GM23338 (cell line): ENCODE measurements around the gene CPSF3. TPM values are rescaled to one million over a fixed set of nuclear protein-coding genes. Genes with fewer than 3 reads are reported as not detected.

Source experiments
- ATAC-seq: fragments of 200-7000 bp; cut with Tn5 transposase; 3 replicates; pipeline ENCODE4 v1.9.1; 2020
- DNase-seq: peaks from one replicate; pipeline ENCODE4 v3.0.0-alpha.2; 2015; ENCODE audit warnings: low spot score
- H2AFZ ChIP-seq: fragments of 200-600 bp; sonication (generic); 2 replicates; pipeline ENCODE4 v1.8.0; 2016; ENCODE audit warnings: antibody characterized with exemption, mild to moderate bottlenecking, moderate library complexity
- H3F3A ChIP-seq: fragments of 200-600 bp; sonication (generic); replicated peaks from 2 replicates; pipeline ENCODE4 v1.8.0; 2017; ENCODE audit warnings: antibody characterized with exemption, mixed run types, low read depth
- H3K27ac ChIP-seq: fragments of 200-600 bp; sonication (generic); 2 replicates; pipeline ENCODE4 v1.6.1; 2016; ENCODE audit warnings: low read depth
- H3K27me3 ChIP-seq: fragments of 200-600 bp; sonication (generic); 2 replicates; pipeline ENCODE4 v1.8.0; 2016; ENCODE audit warnings: mild to moderate bottlenecking, mixed run types, moderate library complexity; ENCODE audit not compliant: insufficient read depth
- H3K36me3 ChIP-seq: fragments of 200-600 bp; sonication (generic); 2 replicates; pipeline ENCODE4 v1.8.0; 2016; ENCODE audit warnings: mild to moderate bottlenecking; ENCODE audit not compliant: insufficient read depth
- H3K4me1 ChIP-seq: fragments of 200-600 bp; sonication (generic); 2 replicates; pipeline ENCODE4 v1.8.0; 2016; ENCODE audit warnings: mild to moderate bottlenecking, moderate library complexity; ENCODE audit not compliant: insufficient read depth
- H3K4me2 ChIP-seq: fragments of 200-600 bp; sonication (generic); 2 replicates; pipeline ENCODE4 v1.7.1; 2017; ENCODE audit warnings: mixed run types
- H3K4me3 ChIP-seq: fragments of 200-600 bp; sonication (generic); 2 replicates; pipeline ENCODE4 v1.6.1; 2016; ENCODE audit warnings: mixed run types
- H3K79me2 ChIP-seq: fragments of 200-600 bp; sonication (generic); replicated peaks from 2 replicates; pipeline ENCODE4 v1.8.0; 2017; ENCODE audit warnings: mild to moderate bottlenecking; ENCODE audit not compliant: insufficient read depth
- H3K9me2 ChIP-seq: fragments of 200-600 bp; sonication (generic); 2 replicates; pipeline ENCODE4 v1.8.0; 2017; ENCODE audit not compliant: insufficient read depth
- H4K20me1 ChIP-seq: fragments of 200-600 bp; sonication (generic); replicated peaks from 2 replicates; pipeline ENCODE4 v1.8.0; 2017; ENCODE audit warnings: mild to moderate bottlenecking; ENCODE audit not compliant: insufficient read depth
- H3K27ac Mint-ChIP-seq: 2 replicates; pipeline ENCODE4 v1.8.0; 2020; ENCODE audit warnings: inconsistent platforms, mild to moderate bottlenecking, moderate library complexity, mixed read lengths
- H3K27me3 Mint-ChIP-seq: 3 replicates; pipeline ENCODE4 v1.8.0; 2022; ENCODE audit warnings: low read depth, mild to moderate bottlenecking, moderate library complexity, mixed read lengths, inconsistent platforms; ENCODE audit not compliant: insufficient read depth, poor library complexity
- H3K36me3 Mint-ChIP-seq: 3 replicates; pipeline ENCODE4 v1.8.0; 2021; ENCODE audit warnings: low read depth, mild to moderate bottlenecking, inconsistent platforms, moderate library complexity, mixed read lengths
- H3K4me1 Mint-ChIP-seq: 3 replicates; pipeline ENCODE4 v1.8.0; 2020; ENCODE audit warnings: mild to moderate bottlenecking, inconsistent platforms, mixed read lengths
- H3K4me3 Mint-ChIP-seq: 3 replicates; pipeline ENCODE4 v1.8.0; 2021; ENCODE audit warnings: moderate library complexity, mild to moderate bottlenecking, inconsistent platforms, mixed read lengths
- H3K9me3 Mint-ChIP-seq: 3 replicates; pipeline ENCODE4 v1.8.0; 2020; ENCODE audit warnings: moderate library complexity, mild to moderate bottlenecking, inconsistent platforms, mixed read lengths
- CREB1 ChIP-seq: fragments of 250-450 bp; sonication (Bioruptor Pico); IDR thresholded peaks from 2 replicates; pipeline ENCODE4 v1.5.0; 2020; ENCODE audit warnings: low read depth, mild to moderate bottlenecking, moderate library complexity
- ETS1 ChIP-seq: IDR thresholded peaks from 2 replicates; pipeline ENCODE4 v1.6.1; 2016; ENCODE audit warnings: antibody characterized with exemption
- EZH2phosphoT487 ChIP-seq: fragments of 200-600 bp; sonication (generic); IDR thresholded peaks from one replicate; pipeline ENCODE4 v1.8.1; 2018; ENCODE audit warnings: antibody characterized with exemption; ENCODE audit not compliant: unreplicated experiment
- JUNB ChIP-seq: IDR thresholded peaks from one replicate; pipeline ENCODE4 v1.6.1; 2016; ENCODE audit warnings: antibody characterized with exemption; ENCODE audit not compliant: unreplicated experiment
- NANOG ChIP-seq: IDR thresholded peaks from 2 replicates; pipeline ENCODE4 v1.6.1; 2016; ENCODE audit warnings: antibody characterized with exemption, borderline replicate concordance
- STAT1 ChIP-seq: IDR thresholded peaks from one replicate; pipeline ENCODE4 v1.6.1; 2016; ENCODE audit warnings: antibody characterized with exemption; ENCODE audit not compliant: unreplicated experiment
- ZNF114 ChIP-seq: fragments of 250-450 bp; sonication (Bioruptor Pico); IDR thresholded peaks from 2 replicates; pipeline ENCODE4 v1.5.0; 2020; ENCODE audit warnings: mild to moderate bottlenecking, moderate library complexity
- ZNF331 ChIP-seq: fragments of 250-450 bp; sonication (Bioruptor Pico); IDR thresholded peaks from 2 replicates; pipeline ENCODE4 v1.5.0; 2020; ENCODE audit warnings: low read depth, mild to moderate bottlenecking, moderate library complexity
- polyA plus RNA-seq: library from polyadenylated mRNA; unstranded; fragments of >200 nt; fragmentation: Nextera tagmentation; extraction: Ambion mirVana; gene quantifications from 2 replicates; pipeline ENCODE4 v1.2.1, GENCODE V29; 2016
- total RNA-seq: library from RNA; depleted of rRNA; stranded (reverse); fragments of >200 nt; shearing (Covaris generic); gene quantifications from 2 replicates; pipeline ENCODE4 v1.2.3, GENCODE V29; 2014
- TF ChIP-seq, protein P1 (sequence below): IDR thresholded peaks from one replicate; pipeline ENCODE4 v1.6.1; 2018; ENCODE audit warnings: antibody characterized with exemption; ENCODE audit not compliant: unreplicated experiment
- TF ChIP-seq, protein P2 (sequence below): fragments of 250-450 bp; sonication (Bioruptor Pico); IDR thresholded peaks from 2 replicates; pipeline ENCODE4 v1.5.0; 2020; ENCODE audit warnings: mild to moderate bottlenecking, moderate library complexity
- TF ChIP-seq, protein P3 (sequence below), 2 experiments: fragments of 200-600 bp in 1 of 2; sonication (generic) in 1 of 2; conservative IDR thresholded peaks; 2 replicates each; pipeline versions ENCODE4 v1.5.1 to v1.6.1; 2016 to 2017; ENCODE audit warnings: antibody characterized with exemption in 2 of 2, low read depth in 2 of 2, mild to moderate bottlenecking in 2 of 2, moderate library complexity in 1 of 2

The CPSF3 gene
- total and polyA plus RNA-seq, 2 experiments from 2014 or later = 77.1 to 105 TPM

- H3K4me2 ChIP-seq = no peak overlapping the region
- TF ChIP-seq ZNF331 (CRISPR knock-in tag) = no peak
- no peak for TF ChIP-seq ZNF114 (CRISPR knock-in tag)
- no peak for TF ChIP-seq STAT1
- TF ChIP-seq, protein P1, sequence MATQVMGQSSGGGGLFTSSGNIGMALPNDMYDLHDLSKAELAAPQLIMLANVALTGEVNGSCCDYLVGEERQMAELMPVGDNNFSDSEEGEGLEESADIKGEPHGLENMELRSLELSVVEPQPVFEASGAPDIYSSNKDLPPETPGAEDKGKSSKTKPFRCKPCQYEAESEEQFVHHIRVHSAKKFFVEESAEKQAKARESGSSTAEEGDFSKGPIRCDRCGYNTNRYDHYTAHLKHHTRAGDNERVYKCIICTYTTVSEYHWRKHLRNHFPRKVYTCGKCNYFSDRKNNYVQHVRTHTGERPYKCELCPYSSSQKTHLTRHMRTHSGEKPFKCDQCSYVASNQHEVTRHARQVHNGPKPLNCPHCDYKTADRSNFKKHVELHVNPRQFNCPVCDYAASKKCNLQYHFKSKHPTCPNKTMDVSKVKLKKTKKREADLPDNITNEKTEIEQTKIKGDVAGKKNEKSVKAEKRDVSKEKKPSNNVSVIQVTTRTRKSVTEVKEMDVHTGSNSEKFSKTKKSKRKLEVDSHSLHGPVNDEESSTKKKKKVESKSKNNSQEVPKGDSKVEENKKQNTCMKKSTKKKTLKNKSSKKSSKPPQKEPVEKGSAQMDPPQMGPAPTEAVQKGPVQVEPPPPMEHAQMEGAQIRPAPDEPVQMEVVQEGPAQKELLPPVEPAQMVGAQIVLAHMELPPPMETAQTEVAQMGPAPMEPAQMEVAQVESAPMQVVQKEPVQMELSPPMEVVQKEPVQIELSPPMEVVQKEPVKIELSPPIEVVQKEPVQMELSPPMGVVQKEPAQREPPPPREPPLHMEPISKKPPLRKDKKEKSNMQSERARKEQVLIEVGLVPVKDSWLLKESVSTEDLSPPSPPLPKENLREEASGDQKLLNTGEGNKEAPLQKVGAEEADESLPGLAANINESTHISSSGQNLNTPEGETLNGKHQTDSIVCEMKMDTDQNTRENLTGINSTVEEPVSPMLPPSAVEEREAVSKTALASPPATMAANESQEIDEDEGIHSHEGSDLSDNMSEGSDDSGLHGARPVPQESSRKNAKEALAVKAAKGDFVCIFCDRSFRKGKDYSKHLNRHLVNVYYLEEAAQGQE = no peak
- TF ChIP-seq, protein P2, sequence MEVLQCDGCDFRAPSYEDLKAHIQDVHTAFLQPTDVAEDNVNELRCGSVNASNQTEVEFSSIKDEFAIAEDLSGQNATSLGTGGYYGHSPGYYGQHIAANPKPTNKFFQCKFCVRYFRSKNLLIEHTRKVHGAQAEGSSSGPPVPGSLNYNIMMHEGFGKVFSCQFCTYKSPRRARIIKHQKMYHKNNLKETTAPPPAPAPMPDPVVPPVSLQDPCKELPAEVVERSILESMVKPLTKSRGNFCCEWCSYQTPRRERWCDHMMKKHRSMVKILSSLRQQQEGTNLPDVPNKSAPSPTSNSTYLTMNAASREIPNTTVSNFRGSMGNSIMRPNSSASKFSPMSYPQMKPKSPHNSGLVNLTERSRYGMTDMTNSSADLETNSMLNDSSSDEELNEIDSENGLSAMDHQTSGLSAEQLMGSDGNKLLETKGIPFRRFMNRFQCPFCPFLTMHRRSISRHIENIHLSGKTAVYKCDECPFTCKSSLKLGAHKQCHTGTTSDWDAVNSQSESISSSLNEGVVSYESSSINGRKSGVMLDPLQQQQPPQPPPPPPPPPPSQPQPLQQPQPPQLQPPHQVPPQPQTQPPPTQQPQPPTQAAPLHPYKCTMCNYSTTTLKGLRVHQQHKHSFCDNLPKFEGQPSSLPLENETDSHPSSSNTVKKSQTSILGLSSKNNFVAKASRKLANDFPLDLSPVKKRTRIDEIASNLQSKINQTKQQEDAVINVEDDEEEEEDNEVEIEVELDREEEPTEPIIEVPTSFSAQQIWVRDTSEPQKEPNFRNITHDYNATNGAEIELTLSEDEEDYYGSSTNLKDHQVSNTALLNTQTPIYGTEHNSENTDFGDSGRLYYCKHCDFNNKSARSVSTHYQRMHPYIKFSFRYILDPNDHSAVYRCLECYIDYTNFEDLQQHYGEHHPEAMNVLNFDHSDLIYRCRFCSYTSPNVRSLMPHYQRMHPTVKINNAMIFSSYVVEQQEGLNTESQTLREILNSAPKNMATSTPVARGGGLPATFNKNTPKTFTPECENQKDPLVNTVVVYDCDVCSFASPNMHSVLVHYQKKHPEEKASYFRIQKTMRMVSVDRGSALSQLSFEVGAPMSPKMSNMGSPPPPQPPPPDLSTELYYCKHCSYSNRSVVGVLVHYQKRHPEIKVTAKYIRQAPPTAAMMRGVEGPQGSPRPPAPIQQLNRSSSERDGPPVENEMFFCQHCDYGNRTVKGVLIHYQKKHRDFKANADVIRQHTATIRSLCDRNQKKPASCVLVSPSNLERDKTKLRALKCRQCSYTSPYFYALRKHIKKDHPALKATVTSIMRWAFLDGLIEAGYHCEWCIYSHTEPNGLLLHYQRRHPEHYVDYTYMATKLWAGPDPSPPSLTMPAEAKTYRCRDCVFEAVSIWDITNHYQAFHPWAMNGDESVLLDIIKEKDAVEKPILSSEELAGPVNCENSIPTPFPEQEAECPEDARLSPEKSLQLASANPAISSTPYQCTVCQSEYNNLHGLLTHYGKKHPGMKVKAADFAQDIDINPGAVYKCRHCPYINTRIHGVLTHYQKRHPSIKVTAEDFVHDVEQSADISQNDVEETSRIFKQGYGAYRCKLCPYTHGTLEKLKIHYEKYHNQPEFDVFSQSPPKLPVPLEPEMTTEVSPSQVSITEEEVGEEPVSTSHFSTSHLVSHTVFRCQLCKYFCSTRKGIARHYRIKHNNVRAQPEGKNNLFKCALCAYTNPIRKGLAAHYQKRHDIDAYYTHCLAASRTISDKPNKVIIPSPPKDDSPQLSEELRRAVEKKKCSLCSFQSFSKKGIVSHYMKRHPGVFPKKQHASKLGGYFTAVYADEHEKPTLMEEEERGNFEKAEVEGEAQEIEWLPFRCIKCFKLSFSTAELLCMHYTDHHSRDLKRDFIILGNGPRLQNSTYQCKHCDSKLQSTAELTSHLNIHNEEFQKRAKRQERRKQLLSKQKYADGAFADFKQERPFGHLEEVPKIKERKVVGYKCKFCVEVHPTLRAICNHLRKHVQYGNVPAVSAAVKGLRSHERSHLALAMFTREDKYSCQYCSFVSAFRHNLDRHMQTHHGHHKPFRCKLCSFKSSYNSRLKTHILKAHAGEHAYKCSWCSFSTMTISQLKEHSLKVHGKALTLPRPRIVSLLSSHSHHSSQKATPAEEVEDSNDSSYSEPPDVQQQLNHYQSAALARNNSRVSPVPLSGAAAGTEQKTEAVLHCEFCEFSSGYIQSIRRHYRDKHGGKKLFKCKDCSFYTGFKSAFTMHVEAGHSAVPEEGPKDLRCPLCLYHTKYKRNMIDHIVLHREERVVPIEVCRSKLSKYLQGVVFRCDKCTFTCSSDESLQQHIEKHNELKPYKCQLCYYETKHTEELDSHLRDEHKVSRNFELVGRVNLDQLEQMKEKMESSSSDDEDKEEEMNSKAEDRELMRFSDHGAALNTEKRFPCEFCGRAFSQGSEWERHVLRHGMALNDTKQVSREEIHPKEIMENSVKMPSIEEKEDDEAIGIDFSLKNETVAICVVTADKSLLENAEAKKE = no peak
- TF ChIP-seq, protein P3, sequence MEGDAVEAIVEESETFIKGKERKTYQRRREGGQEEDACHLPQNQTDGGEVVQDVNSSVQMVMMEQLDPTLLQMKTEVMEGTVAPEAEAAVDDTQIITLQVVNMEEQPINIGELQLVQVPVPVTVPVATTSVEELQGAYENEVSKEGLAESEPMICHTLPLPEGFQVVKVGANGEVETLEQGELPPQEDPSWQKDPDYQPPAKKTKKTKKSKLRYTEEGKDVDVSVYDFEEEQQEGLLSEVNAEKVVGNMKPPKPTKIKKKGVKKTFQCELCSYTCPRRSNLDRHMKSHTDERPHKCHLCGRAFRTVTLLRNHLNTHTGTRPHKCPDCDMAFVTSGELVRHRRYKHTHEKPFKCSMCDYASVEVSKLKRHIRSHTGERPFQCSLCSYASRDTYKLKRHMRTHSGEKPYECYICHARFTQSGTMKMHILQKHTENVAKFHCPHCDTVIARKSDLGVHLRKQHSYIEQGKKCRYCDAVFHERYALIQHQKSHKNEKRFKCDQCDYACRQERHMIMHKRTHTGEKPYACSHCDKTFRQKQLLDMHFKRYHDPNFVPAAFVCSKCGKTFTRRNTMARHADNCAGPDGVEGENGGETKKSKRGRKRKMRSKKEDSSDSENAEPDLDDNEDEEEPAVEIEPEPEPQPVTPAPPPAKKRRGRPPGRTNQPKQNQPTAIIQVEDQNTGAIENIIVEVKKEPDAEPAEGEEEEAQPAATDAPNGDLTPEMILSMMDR (conservative IDR thresholded peaks at IDR 0.05; ENCODE audit: low read depth in 2 of 2) = no peak
- no peak for TF ChIP-seq CREB1 (CRISPR knock-in tag)
- no peak for TF ChIP-seq ETS1
- TF ChIP-seq EZH2phosphoT487 = no peak
- TF ChIP-seq JUNB = no peak
- TF ChIP-seq NANOG = no peak
- H4K20me1 ChIP-seq = peaks cover 5% of the 10 kb centered on the region; the same call in 1 of the 2 replicates
- H3F3A ChIP-seq = no peaks in the 10 kb centered on the region
- Mint-ChIP-seq H3K27ac (no peak overlapping the region), H3K4me3 (no peak overlapping the region), H3K9me3 (no peaks in the 10 kb centered on the region), H3K27me3 (no peaks in the 10 kb centered on the region), H3K36me3 (peaks cover 39% of the 10 kb centered on the region), H3K4me1 (no peaks in the 10 kb centered on the region)
- no peak overlapping the region for H2AFZ ChIP-seq
- no peaks in the 10 kb centered on the region for H3K4me1 ChIP-seq
- no peak overlapping the region for H3K27ac ChIP-seq
- H3K9me2 ChIP-seq = no peaks in the 10 kb centered on the region
- H3K4me3 ChIP-seq = no peak overlapping the region
- H3K36me3 ChIP-seq = peaks cover 7% of the 10 kb centered on the region
- H3K79me2 ChIP-seq = no peaks in the 10 kb centered on the region
- no peaks in the 10 kb centered on the region for H3K27me3 ChIP-seq
- ATAC-seq (no peak), DNase-seq (no peak)
Observed at GRCh38 chr2:9465170-9465569, 41.7 kb downstream of the CPSF3 start.
